Activated CD4-positive, alpha-beta T cell treated with anti-CD3 and anti-CD28 coated beads, Interleukin-2, Interleukin-6, amounts not matched to agents 100 ng/mL and 50 ng/mL, durations not matched to agents 16 hours and 8 hours (primary cell): ENCODE measurements around the gene MARCHF10.
A peak's percentile ranks its signal among the peaks of the same experiment; 100 is the strongest.

Experiments
- DNase-seq: peaks from one replicate; pipeline ENCODE4 v3.0.0-alpha.2; 2020

The MARCHF10 gene

GRCh38 chr17:62653826-62654761 lies 154.0 kb downstream of the MARCHF10 start:
- DNase-seq, result peak; percentile 32

DNA sequence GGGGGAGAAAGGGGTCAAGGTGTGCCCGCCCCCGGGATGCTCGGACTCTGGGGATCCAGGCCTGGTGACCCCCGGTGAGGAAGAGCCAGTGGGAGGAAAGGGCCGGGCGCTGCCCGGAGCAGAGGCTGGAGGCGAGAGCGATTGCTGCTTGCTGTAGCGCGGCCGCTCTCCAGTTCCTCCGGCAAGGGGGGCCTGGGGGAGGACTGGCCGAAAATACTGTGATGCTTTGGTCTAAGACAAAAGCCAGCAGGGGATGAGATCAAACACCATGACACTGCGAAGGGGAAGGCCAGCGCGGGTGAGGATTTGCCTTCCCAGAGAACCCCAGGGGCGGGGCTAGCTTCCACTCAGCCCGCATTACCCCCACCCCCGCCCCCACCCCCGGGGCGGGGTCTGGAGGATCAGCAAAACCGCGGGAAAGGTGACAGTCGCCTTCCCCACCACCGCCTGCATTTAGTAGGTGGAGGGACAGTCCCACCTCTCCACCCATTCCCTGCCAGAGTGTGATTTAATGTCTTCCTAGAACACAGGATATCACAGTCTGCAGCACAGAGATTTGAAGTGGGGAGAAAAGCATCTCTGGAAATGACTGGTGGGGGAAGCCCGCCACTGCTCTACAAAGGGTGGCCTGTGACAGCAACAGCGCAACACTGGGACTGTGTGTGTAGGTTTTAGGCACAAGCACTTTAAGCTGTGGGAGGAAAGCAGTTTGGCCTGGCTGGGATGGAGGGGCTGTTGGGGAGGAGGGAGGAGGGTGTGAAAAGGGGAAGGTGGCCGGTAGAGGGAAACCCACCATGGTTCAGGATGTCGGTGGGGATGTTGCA lies 154.9 kb downstream of the MARCHF10 start:
- DNase-seq, result peak; percentile 96

DNA sequence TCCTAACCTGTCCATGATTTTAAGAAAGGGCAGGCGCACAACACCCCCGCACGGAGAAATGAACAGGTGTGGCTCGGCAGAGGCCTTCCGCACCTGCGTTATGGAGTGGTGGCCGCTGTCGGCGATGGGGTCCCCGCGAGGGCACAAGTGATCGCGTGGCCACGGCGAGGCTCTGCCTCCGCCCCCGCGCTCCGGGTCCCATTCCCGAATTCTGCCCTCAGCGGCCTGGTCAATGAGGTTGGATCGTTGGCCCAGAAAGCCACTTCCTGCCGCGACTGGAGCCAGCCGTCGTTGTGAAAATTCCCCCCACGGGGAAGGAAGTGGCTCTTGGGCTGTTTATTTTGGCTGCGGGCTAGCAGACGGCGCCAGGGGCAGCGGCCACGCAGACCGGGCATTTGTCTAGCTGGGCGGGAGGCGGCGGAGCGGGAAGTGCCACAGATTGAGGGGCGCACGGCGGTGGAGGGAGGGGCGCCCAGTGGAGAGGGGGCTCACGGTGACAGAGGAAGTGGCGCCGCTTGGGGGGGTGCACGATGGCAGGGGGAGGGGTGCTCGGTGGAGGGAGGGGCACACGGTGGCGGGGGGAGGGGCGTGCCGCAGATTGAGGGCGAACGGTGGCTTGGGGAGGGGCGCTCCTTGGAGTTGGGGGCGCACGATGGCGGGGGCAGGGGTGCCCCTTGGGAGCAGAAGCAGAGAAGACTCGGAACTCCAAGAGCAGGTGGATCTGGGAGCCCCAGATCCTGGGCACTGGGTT lies 155.7 kb downstream of the MARCHF10 start:
- DNase-seq, result peak; percentile 59
